Suprapubic skin (tissue), 4 donors: Measurements from ENCODE around the gene RNF150.

Source experiments
- POLR2A ChIP-seq, 2 donors: fragments of 450-650 bp; IDR thresholded peaks; one replicate each; pipeline ENCODE4 v1.6.1; 2017; ENCODE audit warnings: antibody characterized with exemption in 2 of 2, mild to moderate bottlenecking in 2 of 2, moderate library complexity in 2 of 2
- POLR2AphosphoS5 ChIP-seq, 3 donors: sonication (generic); formaldehyde crosslinking; IDR thresholded peaks; one replicate each; pipeline ENCODE4 v1.6.1; 2017; ENCODE audit warnings: antibody characterized with exemption in 3 of 3
- TF ChIP-seq, protein P1 (sequence below), 2 donors: fragments of 200-600 bp in 1 of 2; fragments of 450-650 bp in 1 of 2; sonication (generic) in 1 of 2; IDR thresholded peaks; one replicate each; pipeline ENCODE4 v1.5.1; 2016 to 2019; ENCODE audit warnings: antibody characterized with exemption in 2 of 2, mild to moderate bottlenecking in 1 of 2, moderate library complexity in 1 of 2

DNA sequence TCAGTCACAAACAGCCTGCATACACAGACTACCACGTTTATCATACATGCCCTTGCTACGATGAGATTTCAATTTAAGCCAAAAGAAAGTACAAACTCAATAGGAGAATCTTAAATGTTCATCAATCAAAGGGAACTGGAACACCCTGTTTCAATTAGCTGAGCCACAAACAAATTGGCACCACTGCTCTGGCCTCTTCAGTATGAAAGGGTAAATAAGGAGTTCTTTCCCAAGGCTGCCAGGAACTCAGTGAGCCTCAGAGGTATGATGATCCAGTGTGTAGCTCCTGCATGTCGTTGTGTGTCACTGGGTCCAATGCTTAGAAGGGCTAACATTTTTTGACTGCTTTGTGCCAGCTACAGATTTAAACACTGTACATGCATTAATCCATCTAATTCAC lies 5.4 kb downstream of the RNF150 start:
- TF ChIP-seq, protein P1, sequence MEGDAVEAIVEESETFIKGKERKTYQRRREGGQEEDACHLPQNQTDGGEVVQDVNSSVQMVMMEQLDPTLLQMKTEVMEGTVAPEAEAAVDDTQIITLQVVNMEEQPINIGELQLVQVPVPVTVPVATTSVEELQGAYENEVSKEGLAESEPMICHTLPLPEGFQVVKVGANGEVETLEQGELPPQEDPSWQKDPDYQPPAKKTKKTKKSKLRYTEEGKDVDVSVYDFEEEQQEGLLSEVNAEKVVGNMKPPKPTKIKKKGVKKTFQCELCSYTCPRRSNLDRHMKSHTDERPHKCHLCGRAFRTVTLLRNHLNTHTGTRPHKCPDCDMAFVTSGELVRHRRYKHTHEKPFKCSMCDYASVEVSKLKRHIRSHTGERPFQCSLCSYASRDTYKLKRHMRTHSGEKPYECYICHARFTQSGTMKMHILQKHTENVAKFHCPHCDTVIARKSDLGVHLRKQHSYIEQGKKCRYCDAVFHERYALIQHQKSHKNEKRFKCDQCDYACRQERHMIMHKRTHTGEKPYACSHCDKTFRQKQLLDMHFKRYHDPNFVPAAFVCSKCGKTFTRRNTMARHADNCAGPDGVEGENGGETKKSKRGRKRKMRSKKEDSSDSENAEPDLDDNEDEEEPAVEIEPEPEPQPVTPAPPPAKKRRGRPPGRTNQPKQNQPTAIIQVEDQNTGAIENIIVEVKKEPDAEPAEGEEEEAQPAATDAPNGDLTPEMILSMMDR (IDR thresholded peaks at IDR 0.05): no peak
- no peak for TF ChIP-seq POLR2AphosphoS5 (IDR thresholded peaks at IDR 0.05)
- no peak for TF ChIP-seq POLR2A (IDR thresholded peaks at IDR 0.05)
